Measurements from ENCODE around the gene WDR86.

The WDR86 gene

GRCh38 chr7:151378011-151378410 lies 31.8 kb downstream of the WDR86 start:
- in situ Hi-C loops (cut with HindIII; ENCODE audit: low sequenced_read_pairs): no loop called here
- TF ChIP-seq, protein P1, sequence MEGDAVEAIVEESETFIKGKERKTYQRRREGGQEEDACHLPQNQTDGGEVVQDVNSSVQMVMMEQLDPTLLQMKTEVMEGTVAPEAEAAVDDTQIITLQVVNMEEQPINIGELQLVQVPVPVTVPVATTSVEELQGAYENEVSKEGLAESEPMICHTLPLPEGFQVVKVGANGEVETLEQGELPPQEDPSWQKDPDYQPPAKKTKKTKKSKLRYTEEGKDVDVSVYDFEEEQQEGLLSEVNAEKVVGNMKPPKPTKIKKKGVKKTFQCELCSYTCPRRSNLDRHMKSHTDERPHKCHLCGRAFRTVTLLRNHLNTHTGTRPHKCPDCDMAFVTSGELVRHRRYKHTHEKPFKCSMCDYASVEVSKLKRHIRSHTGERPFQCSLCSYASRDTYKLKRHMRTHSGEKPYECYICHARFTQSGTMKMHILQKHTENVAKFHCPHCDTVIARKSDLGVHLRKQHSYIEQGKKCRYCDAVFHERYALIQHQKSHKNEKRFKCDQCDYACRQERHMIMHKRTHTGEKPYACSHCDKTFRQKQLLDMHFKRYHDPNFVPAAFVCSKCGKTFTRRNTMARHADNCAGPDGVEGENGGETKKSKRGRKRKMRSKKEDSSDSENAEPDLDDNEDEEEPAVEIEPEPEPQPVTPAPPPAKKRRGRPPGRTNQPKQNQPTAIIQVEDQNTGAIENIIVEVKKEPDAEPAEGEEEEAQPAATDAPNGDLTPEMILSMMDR (IDR thresholded peaks at IDR 0.05; ENCODE audit: low read depth, low read length, missing control alignments): no peak
- no peak for DNase-seq (ENCODE audit: low read depth)
- H3K4me3 ChIP-seq (ENCODE audit: low read depth, low read length): no peak overlapping the region

DNA sequence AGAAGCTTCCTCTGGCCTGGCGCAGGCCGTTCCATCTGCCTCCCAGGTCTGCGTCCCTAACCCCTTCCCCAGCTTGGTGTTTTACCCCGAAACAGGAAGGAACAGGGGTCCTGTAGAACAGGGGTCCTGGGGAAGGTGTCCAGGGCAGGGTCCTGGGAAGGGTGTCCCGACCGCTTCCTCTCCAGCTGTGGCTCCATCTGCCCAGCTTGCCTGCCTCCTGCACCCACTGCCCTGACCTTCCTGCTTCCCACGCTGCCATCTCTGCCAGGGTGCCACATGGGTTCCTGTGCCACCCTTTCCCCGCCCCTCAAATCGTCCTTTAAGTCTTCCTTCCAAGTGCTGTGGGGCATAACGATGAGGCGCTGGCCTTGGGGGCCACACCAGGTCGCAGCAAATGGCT lies 32.4 kb downstream of the WDR86 start:
- in situ Hi-C loops (cut with HindIII; ENCODE audit: low sequenced_read_pairs): no loop called here
- no peak for DNase-seq (ENCODE audit: low read depth)
- TF ChIP-seq, protein P1 (IDR thresholded peaks at IDR 0.05; ENCODE audit: low read depth, low read length, missing control alignments): no peak
- no peak overlapping the region for H3K4me3 ChIP-seq (ENCODE audit: low read depth, low read length)

DNA sequence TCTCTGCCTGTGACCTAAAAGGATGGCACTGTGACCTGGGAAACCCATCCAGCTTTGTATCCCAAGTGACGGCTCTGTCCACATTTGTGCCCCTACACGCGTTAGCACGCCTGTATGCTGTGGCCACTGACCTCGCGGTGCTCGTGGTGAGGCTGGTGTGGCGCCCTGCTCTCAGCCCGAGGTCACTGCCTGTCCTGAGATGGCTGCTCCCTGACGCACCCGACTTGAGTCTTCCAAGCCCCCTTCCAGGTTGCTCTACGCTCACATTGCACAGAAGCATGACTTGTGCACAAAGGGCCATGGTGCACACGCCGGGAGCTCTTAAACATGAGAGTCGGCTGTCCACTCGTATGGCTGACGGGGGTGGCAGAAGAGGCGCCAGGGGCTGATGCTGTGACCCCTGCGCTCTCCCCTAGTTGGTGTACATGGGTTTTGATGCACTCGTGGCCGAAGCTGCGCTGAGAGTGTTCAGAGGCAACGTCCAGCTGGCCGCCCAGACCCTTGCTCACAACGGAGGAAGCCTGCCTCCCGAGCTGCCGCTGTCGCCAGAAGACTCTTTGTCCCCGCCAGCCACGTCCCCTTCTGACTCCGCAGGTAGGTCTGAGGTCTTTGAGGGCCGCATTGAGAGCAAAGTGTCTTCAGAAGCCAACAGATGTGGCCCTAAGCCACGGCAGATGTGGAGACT lies 33.5 kb downstream of the WDR86 start:
- no peak for DNase-seq (ENCODE audit: low read depth)
- TF ChIP-seq, protein P1 (IDR thresholded peaks at IDR 0.05; ENCODE audit: low read depth, low read length, missing control alignments): no peak
- in situ Hi-C loops (cut with HindIII; ENCODE audit: low sequenced_read_pairs): no loop called here
- H3K4me3 ChIP-seq (ENCODE audit: low read depth, low read length): no peak overlapping the region

- no peak for DNase-seq (ENCODE audit: low read depth)
- H3K4me3 ChIP-seq (ENCODE audit: low read depth, low read length): no peak overlapping the region
- TF ChIP-seq, protein P1 (IDR thresholded peaks at IDR 0.05; ENCODE audit: low read depth, low read length, missing control alignments): no peak
- in situ Hi-C loops (cut with HindIII; ENCODE audit: low sequenced_read_pairs): no loop called here
Measured at GRCh38 chr7:151375530-151376217, 34.2 kb downstream of the WDR86 start.

GRCh38 chr7:151374726-151375125 lies 35.1 kb downstream of the WDR86 start:
- TF ChIP-seq, protein P1 (IDR thresholded peaks at IDR 0.05; ENCODE audit: low read depth, low read length, missing control alignments): no peak
- DNase-seq (ENCODE audit: low read depth): no peak
- no peak overlapping the region for H3K4me3 ChIP-seq (ENCODE audit: low read depth, low read length)
- in situ Hi-C loops (cut with HindIII; ENCODE audit: low sequenced_read_pairs): loop anchor here (25.0 kb wide), 1 partner anchor 363 kb away; no protein-coding TSS in a partner anchor

DNA sequence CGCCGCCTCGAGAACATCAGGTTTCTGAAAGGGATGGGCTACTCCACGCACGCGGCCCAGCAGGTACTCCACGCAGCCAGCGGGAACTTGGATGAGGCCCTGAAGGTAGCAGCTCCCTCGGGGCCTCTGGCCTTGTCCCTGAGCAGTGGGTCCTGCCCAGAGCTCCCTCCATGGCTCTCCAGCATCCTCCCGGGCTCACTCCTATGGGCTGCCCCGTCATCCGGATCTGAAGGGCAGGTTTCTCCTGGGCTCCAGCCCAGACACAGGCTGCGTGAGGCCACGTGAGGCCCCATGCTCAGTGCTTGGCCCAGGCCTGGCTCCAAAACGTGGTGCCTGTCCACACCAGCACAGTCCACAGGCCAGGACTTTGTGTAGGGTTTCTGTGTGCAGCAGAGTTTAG lies 35.7 kb downstream of the WDR86 start:
- no peak overlapping the region for H3K4me3 ChIP-seq (ENCODE audit: low read depth, low read length)
- in situ Hi-C loops (cut with HindIII; ENCODE audit: low sequenced_read_pairs): loop anchor here (25.0 kb wide), 1 partner anchor 363 kb away; no protein-coding TSS in a partner anchor
- TF ChIP-seq, protein P1 (IDR thresholded peaks at IDR 0.05; ENCODE audit: low read depth, low read length, missing control alignments): no peak
- no peak for DNase-seq (ENCODE audit: low read depth)

Measured in astrocyte of the cerebellum (primary cell).